ENCODE data around the gene ELL. TPM values are rescaled to one million over a fixed set of nuclear protein-coding genes. Genes with fewer than 3 reads are reported as not detected.

The ELL gene
- total RNA-seq, 1 donor from 2014 or later: 9.7 TPM

DNA sequence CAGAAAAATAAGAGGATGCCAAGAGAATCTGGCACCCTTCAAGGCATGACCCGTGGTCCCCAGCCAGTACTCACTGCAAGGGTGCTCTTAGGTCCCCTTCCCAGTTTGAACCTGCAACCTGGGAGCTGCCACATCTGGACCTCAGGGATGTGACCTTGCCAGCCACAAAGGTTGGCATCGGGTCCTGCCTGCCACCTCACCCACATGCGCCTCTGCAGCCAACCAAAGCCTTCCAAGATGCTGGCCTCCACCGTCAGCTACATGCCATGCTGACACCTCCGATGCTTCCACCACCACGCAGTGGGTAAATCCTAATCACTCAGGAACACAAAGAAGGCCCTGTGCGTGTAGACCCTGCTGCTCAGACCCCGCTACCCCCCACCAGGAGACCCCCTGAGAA is 35.1 kb downstream of the ELL start:
- TF ChIP-seq, protein P1, sequence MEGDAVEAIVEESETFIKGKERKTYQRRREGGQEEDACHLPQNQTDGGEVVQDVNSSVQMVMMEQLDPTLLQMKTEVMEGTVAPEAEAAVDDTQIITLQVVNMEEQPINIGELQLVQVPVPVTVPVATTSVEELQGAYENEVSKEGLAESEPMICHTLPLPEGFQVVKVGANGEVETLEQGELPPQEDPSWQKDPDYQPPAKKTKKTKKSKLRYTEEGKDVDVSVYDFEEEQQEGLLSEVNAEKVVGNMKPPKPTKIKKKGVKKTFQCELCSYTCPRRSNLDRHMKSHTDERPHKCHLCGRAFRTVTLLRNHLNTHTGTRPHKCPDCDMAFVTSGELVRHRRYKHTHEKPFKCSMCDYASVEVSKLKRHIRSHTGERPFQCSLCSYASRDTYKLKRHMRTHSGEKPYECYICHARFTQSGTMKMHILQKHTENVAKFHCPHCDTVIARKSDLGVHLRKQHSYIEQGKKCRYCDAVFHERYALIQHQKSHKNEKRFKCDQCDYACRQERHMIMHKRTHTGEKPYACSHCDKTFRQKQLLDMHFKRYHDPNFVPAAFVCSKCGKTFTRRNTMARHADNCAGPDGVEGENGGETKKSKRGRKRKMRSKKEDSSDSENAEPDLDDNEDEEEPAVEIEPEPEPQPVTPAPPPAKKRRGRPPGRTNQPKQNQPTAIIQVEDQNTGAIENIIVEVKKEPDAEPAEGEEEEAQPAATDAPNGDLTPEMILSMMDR (IDR thresholded peaks at IDR 0.05; ENCODE audit: insufficient read depth, low read length, severe bottlenecking): no peak
- Histone ChIP-seq H3K4me3 (ENCODE audit: low read depth, low read length) (no peak overlapping the region), H3K36me3 (ENCODE audit: control insufficient read depth, insufficient read depth, low read length) (no peaks in the 10 kb centered on the region), H3K27me3 (ENCODE audit: control insufficient read depth, insufficient read depth, low read length) (no peaks in the 10 kb centered on the region)
- no peak for DNase-seq (ENCODE audit: low read depth)
- no peak for FAIRE-seq

GRCh38 chr19:18484992-18485391 is 36.9 kb downstream of the ELL start:
- no peak overlapping the region for H3K4me3 ChIP-seq (ENCODE audit: low read depth, low read length)
- DNase-seq (ENCODE audit: low read depth) (no peak), FAIRE-seq (no peak)
- H3K36me3 ChIP-seq (ENCODE audit: control insufficient read depth, insufficient read depth, low read length): no peaks in the 10 kb centered on the region
- TF ChIP-seq, protein P1 (IDR thresholded peaks at IDR 0.05; ENCODE audit: insufficient read depth, low read length, severe bottlenecking): no peak
- no peaks in the 10 kb centered on the region for H3K27me3 ChIP-seq (ENCODE audit: control insufficient read depth, insufficient read depth, low read length)

DNA sequence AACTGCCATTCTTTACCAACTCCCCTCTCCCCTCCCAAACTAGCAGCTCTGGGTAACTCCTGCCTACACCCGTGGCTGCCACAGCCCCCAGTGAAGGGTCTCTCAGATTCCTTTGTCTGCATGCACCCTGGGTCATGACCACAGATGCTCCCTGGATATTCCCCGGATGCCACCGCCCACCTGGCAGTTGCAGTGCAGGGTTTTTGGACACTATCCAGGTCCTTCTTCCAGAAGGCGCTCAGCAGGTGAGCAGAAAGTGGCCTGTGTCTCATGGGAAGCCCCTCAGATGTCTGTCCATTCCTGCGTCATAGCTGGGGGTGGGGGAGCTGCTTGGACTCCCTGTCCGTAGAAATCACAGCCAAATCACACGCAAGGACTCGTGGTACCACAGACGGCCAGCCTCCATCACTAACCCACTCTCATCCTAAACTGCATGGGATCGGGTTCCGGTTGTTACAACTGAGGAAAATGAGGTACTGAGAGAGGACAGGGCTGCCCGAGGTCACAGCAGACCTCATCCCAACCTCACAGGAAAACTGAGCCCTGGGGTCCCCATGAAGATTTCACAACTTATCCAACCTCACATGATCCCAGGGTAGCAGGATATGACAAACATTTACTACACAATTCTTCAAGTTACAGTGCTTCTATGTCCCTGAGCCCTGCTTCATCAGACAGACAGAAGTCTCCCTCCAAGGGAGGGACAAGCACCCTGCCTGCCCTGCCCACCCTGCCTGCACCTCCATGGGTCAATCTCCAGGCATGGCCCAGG is 38.6 kb downstream of the ELL start:
- no peak overlapping the region for H3K4me3 ChIP-seq (ENCODE audit: low read depth, low read length)
- TF ChIP-seq, protein P1 (IDR thresholded peaks at IDR 0.05; ENCODE audit: insufficient read depth, low read length, severe bottlenecking): no peak
- no peaks in the 10 kb centered on the region for H3K27me3 ChIP-seq (ENCODE audit: control insufficient read depth, insufficient read depth, low read length)
- no peaks in the 10 kb centered on the region for H3K36me3 ChIP-seq (ENCODE audit: control insufficient read depth, insufficient read depth, low read length)
- DNase-seq (ENCODE audit: low read depth): no peak
- FAIRE-seq: peak; percentile 36

GRCh38 chr19:18481505-18482222 is 40.2 kb downstream of the ELL start:
- DNase-seq (ENCODE audit: low read depth): no peak

DNA sequence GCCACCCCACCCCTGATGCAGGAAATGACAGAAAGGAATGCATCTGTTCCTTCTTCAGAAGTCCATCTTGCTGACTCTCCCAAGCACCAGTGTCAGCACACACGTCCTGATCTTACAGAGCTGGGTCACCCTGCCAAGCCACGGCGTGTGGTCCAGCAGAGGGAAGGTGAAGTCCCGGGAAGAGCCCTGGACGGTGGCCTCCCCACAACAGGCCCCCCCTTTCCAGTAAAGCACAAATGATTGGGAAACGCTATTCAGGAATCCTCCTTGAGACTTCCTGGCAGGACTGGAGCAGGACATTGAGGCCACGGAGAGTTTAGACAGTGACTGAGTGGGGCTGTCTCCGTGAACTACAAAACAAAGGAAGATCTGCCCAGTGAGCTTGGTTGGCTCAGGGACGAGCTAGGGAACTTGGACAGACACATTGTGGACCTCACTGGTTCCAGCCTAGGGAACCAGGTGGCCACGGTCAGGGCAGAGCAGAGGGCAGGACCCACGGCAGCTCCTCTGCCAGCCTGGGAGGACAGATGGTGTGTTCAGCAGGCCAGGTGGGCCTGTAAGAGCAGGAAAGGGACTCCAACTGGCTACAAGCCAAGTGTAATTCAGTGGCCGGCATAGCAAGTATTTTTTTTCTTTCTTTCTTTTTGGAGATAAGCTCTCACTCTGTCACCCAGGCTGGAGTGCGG is 41.7 kb downstream of the ELL start:
- no peaks in the 10 kb centered on the region for H3K27me3 ChIP-seq (ENCODE audit: control insufficient read depth, insufficient read depth, low read length)
- no peak overlapping the region for H3K4me3 ChIP-seq (ENCODE audit: low read depth, low read length)
- no peak for FAIRE-seq
- TF ChIP-seq, protein P1 (IDR thresholded peaks at IDR 0.05; ENCODE audit: insufficient read depth, low read length, severe bottlenecking): no peak
- no peaks in the 10 kb centered on the region for H3K36me3 ChIP-seq (ENCODE audit: control insufficient read depth, insufficient read depth, low read length)
- no peak for DNase-seq (ENCODE audit: low read depth)

More at GRCh38 chr19:18481505-18482222, 40.2 kb downstream of the ELL start:
- H3K36me3 ChIP-seq (ENCODE audit: control insufficient read depth, insufficient read depth, low read length): no peaks in the 10 kb centered on the region
- H3K4me3 ChIP-seq (ENCODE audit: low read depth, low read length): no peak overlapping the region
- no peaks in the 10 kb centered on the region for H3K27me3 ChIP-seq (ENCODE audit: control insufficient read depth, insufficient read depth, low read length)
- TF ChIP-seq, protein P1 (IDR thresholded peaks at IDR 0.05; ENCODE audit: insufficient read depth, low read length, severe bottlenecking): no peak
- peak; percentile 43 for FAIRE-seq
